ENCODE measurements around the gene NECTIN1.

Gene NECTIN1

GRCh38 chr11:119728651-119729580 lies at the start of gene NECTIN1:
NECTIN1 (minus strand) TSS chr11:119729200; CDS start chr11:119728553, 647 bp downstream.
- TF ChIP-seq, protein P1, sequence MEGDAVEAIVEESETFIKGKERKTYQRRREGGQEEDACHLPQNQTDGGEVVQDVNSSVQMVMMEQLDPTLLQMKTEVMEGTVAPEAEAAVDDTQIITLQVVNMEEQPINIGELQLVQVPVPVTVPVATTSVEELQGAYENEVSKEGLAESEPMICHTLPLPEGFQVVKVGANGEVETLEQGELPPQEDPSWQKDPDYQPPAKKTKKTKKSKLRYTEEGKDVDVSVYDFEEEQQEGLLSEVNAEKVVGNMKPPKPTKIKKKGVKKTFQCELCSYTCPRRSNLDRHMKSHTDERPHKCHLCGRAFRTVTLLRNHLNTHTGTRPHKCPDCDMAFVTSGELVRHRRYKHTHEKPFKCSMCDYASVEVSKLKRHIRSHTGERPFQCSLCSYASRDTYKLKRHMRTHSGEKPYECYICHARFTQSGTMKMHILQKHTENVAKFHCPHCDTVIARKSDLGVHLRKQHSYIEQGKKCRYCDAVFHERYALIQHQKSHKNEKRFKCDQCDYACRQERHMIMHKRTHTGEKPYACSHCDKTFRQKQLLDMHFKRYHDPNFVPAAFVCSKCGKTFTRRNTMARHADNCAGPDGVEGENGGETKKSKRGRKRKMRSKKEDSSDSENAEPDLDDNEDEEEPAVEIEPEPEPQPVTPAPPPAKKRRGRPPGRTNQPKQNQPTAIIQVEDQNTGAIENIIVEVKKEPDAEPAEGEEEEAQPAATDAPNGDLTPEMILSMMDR (conservative IDR thresholded peaks at IDR 0.05) = peak; percentile 99
- peak within 1 kb of the TSS; percentile 91 for H3K27ac ChIP-seq

DNA sequence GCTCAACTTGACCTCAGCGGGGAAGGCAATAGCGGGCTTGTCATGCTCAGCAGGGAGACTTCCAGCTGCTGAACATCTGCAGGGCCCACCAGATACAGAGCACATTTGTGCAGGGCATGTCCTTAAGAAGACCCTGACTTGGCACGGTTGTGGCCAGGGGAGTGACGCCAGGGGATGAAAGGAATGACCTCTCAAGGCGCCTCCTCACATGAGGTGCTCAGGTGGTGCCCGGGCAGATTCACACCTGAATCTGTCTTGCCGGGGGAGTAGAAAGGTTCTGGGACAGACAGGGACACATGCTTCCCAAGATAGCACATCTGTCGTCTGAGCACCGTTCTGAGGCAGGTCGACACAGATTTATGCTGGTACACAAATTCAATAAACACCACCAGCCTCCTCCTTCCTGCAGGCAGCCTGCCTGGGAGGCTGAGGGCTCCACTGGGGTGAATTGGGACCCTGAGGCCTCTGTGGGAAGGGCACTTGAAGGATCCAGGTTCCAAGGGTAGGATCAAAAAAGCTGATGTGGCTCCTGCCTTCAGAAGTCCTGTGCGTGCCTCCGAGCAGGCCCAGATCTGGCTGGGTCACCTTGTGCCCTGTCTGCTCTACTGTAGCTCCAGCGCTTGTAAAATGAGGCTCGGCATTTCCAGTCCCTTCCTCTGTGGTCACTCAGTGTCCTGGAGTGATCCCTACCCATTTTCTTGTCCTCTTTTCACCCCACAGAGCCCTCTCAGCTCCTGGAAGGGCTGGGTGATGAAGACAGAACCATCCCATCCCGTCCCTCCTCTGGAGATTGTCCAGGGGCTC lies 49.6 kb upstream of the NECTIN1 start:
- H3K27ac ChIP-seq = no peak overlapping the region
- TF ChIP-seq, protein P1 (conservative IDR thresholded peaks at IDR 0.05) = no peak

GRCh38 chr11:119777940-119778339 lies 48.9 kb upstream of the NECTIN1 start:
- TF ChIP-seq, protein P1 (conservative IDR thresholded peaks at IDR 0.05) = no peak

GRCh38 chr11:119776651-119777050 lies 47.7 kb upstream of the NECTIN1 start:
- TF ChIP-seq, protein P1 (conservative IDR thresholded peaks at IDR 0.05) = no peak
- H3K27ac ChIP-seq = no peak overlapping the region

More at GRCh38 chr11:119777940-119778339, 48.9 kb upstream of the NECTIN1 start:
- H3K27ac ChIP-seq = no peak overlapping the region

GRCh38 chr11:119776031-119776636 lies 47.1 kb upstream of the NECTIN1 start:
- TF ChIP-seq, protein P1 (conservative IDR thresholded peaks at IDR 0.05) = no peak
- H3K27ac ChIP-seq = no peak overlapping the region

DNA sequence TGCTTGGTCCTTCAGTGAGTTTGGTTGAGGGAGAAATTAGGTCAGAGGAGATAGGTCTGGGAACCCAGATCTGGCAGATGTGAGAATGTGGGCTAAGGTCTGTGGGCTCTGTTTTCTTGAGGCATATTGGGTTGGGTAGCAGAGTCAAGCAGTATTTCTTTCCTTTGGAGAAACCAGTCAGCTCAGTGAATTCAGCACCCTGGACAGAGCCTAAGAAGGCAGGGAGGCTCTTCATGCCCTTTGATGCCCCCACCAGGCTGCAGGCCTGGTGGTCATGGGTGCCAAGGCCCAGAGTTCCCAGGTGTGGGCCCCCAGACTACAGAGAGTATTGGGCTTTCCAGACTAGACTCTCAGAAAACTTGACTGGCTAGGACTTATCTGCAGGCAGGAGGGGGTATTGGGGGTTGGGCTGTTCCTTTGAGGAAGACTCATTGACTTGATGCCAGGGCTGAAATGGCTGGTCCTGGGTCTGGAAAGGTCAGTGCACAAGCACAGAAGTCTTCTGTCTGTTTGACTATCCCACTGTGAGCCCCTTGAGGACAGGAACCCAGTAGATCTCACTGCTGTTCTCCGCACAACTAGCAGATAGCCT lies 45.3 kb upstream of the NECTIN1 start:
- H3K27ac ChIP-seq = peak overlapping the region; percentile 58
- TF ChIP-seq, protein P1 (conservative IDR thresholded peaks at IDR 0.05) = no peak
